Nephron (organoid): ENCODE data around the gene R3HDML.
"Not testable (repeated sequence)": the region's sequence is repeated elsewhere in the genome, so short reads cannot be mapped to it uniquely, and the experiment has no call there.

ENCODE experiments used
- H3K27ac Mint-ChIP-seq, 3 experiments: 2 replicates each; pipeline ENCODE4 v1.8.0; 2020; ENCODE audit warnings: mixed read lengths in 3 of 3, mild to moderate bottlenecking in 2 of 3, moderate library complexity in 1 of 3
- H3K27me3 Mint-ChIP-seq: 2 replicates; pipeline ENCODE4 v1.8.0; 2021; ENCODE audit warnings: low read depth, mild to moderate bottlenecking, moderate library complexity, mixed read lengths
- H3K36me3 Mint-ChIP-seq: 2 replicates; pipeline ENCODE4 v1.8.0; 2020; ENCODE audit warnings: low read depth, mixed read lengths
- H3K4me1 Mint-ChIP-seq: 2 replicates; pipeline ENCODE4 v1.8.0; 2020; ENCODE audit warnings: mixed read lengths
- H3K4me3 Mint-ChIP-seq, 3 experiments: 2 replicates each; pipeline ENCODE4 v1.8.0; 2020; ENCODE audit warnings: mild to moderate bottlenecking in 3 of 3, mixed read lengths in 3 of 3, moderate library complexity in 2 of 3
- H3K9me3 Mint-ChIP-seq: 2 replicates; pipeline ENCODE4 v1.8.0; 2020; ENCODE audit warnings: mixed read lengths
- CTCF ChIP-seq, 3 experiments: fragments of 200-600 bp; sonication (generic); IDR thresholded peaks; one replicate each; pipeline ENCODE4 v1.5.0; 2021; ENCODE audit warnings: antibody characterized with exemption in 3 of 3; ENCODE audit not compliant: unreplicated experiment in 3 of 3

The R3HDML gene

GRCh38 chr20:44324343-44324742 lies 12.5 kb upstream of the R3HDML start:
- peaks cover 4% of the 10 kb centered on the region for H3K27me3 Mint-ChIP-seq
- H3K9me3 Mint-ChIP-seq = no peaks in the 10 kb centered on the region
- TF ChIP-seq CTCF (IDR thresholded peaks at IDR 0.05; ENCODE audit: unreplicated experiment in 3 of 3) = no peak
- H3K27ac Mint-ChIP-seq = peak overlapping the region; percentile 13 to 85 (median 59)
- H3K4me1 Mint-ChIP-seq = peaks cover 7% of the 10 kb centered on the region
- H3K36me3 Mint-ChIP-seq = no peaks in the 10 kb centered on the region
- no peak overlapping the region for H3K4me3 Mint-ChIP-seq

GRCh38 chr20:44326391-44327159 lies 10.3 kb upstream of the R3HDML start:
- no peak for TF ChIP-seq CTCF (IDR thresholded peaks at IDR 0.05; ENCODE audit: unreplicated experiment in 3 of 3)
- Mint-ChIP-seq H3K36me3 (no peaks in the 10 kb centered on the region), H3K4me3 (no peak overlapping the region), H3K9me3 (no peaks in the 10 kb centered on the region), H3K27ac (peak overlapping the region in 1 of 3 experiments; percentile 30), H3K27me3 (peaks cover 8% of the 10 kb centered on the region), H3K4me1 (peaks cover 13% of the 10 kb centered on the region)

GRCh38 chr20:44327748-44328147 lies 9.1 kb upstream of the R3HDML start:
- H3K27me3 Mint-ChIP-seq, H3K9me3 Mint-ChIP-seq, H3K4me3 Mint-ChIP-seq, H3K36me3 Mint-ChIP-seq: not testable (repeated sequence)
- H3K4me1 Mint-ChIP-seq = peaks cover 13% of the 10 kb centered on the region
- H3K27ac Mint-ChIP-seq = peak overlapping the region in 2 of 3 experiments; percentile 10 to 50

- Mint-ChIP-seq H3K27me3 (peaks cover 5% of the 10 kb centered on the region), H3K27ac (peak overlapping the region in 1 of 3 experiments; percentile 10), H3K36me3 (no peaks in the 10 kb centered on the region), H3K4me1 (peaks cover 13% of the 10 kb centered on the region), H3K9me3 (no peaks in the 10 kb centered on the region), H3K4me3 (no peak overlapping the region)
- TF ChIP-seq CTCF (IDR thresholded peaks at IDR 0.05; ENCODE audit: unreplicated experiment in 3 of 3) = no peak
Observed at GRCh38 chr20:44328428-44328827, 8.4 kb upstream of the R3HDML start.

GRCh38 chr20:44331201-44331600 lies 5.6 kb upstream of the R3HDML start:
- Mint-ChIP-seq H3K27ac (no peak overlapping the region), H3K9me3 (no peaks in the 10 kb centered on the region), H3K36me3 (no peaks in the 10 kb centered on the region), H3K4me3 (no peak overlapping the region), H3K27me3 (peaks cover 9% of the 10 kb centered on the region), H3K4me1 (peaks cover 13% of the 10 kb centered on the region)
- no peak for TF ChIP-seq CTCF (IDR thresholded peaks at IDR 0.05; ENCODE audit: unreplicated experiment in 3 of 3)

GRCh38 chr20:44334306-44334705 lies 2.5 kb upstream of the R3HDML start:
- Mint-ChIP-seq H3K4me1 (peaks cover 17% of the 10 kb centered on the region), H3K27me3 (peaks cover 14% of the 10 kb centered on the region), H3K9me3 (no peaks in the 10 kb centered on the region), H3K27ac (no peak overlapping the region), H3K36me3 (no peaks in the 10 kb centered on the region), H3K4me3 (no peak overlapping the region)
- TF ChIP-seq CTCF (IDR thresholded peaks at IDR 0.05; ENCODE audit: unreplicated experiment in 3 of 3) = no peak
